Measurements from ENCODE around the gene IZUMO4. TPM values are rescaled to one million over a fixed set of nuclear protein-coding genes. Genes with fewer than 3 reads are reported as not detected.

IZUMO4 gene
- total RNA-seq, 1 donor from 2014 or later = not detected

DNA sequence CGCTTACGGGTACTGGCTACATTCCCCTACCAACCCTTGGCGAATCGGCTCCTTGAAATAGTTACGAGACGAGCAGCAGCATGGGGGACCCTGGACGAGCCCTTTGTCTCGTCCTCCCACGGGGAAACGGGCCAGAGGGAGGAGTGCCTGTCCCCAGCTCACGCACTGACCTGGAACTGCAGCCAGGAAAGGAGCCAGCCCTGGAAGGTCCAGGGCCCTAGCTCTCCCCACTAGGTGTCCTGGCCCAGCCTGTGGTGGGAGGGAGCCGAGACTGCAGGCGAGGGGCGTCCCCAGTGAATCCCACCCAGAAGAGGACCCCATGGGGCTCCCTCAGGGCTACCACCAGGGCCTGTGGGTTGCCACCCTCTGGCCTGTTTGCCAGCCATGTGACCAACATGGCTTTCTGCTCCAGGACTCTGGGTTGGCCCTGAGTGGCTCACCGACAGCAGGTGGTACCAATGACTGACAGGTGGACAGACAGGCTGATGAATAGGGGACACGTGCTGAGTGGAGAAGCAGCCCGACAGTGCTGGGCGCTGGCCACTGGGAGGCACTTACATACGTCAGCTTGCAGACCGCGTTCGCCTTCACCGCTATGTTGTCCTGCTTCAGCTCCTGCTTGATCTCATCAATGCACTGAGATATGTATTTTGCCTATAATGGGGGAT, 41.5 kb downstream of the IZUMO4 start:
- Histone ChIP-seq H3K9ac (no peak overlapping the region), H3F3A (ENCODE audit: low read depth) (no peaks in the 10 kb centered on the region), H3K27me3 (no peaks in the 10 kb centered on the region), H2AFZ (replicated peaks) (no peak overlapping the region), H3K9me3 (ENCODE audit: low read depth) (no peaks in the 10 kb centered on the region), H3K4me2 (no peak overlapping the region), H3K27ac (no peak overlapping the region), H3K36me3 (no peaks in the 10 kb centered on the region), H4K20me1 (ENCODE audit: low read depth) (peaks cover 74% of the 10 kb centered on the region), H3K4me3 (no peak overlapping the region), H3K79me2 (ENCODE audit: low read depth) (peaks cover 65% of the 10 kb centered on the region), H3K4me1 (no peaks in the 10 kb centered on the region)
- DNase-seq (ENCODE audit: low spot score) = no peak
- no peaks in the 10 kb centered on the region for H3K9me3 Mint-ChIP-seq
- TF ChIP-seq EZH2phosphoT487 (IDR thresholded peaks at IDR 0.05) (no peak), EZH2 (IDR thresholded peaks at IDR 0.05) (no peak), CTCF (IDR thresholded peaks at IDR 0.05) (no peak)
- H3K27ac Mint-ChIP-seq = peak overlapping the region; percentile 74
- peaks cover 2% of the 10 kb centered on the region for H3K27me3 Mint-ChIP-seq (ENCODE audit: insufficient read depth, low read depth)
- H3K36me3 Mint-ChIP-seq = peaks cover 17% of the 10 kb centered on the region
- H3K4me3 Mint-ChIP-seq = no peak overlapping the region
- peaks cover 3% of the 10 kb centered on the region for H3K4me1 Mint-ChIP-seq

DNA sequence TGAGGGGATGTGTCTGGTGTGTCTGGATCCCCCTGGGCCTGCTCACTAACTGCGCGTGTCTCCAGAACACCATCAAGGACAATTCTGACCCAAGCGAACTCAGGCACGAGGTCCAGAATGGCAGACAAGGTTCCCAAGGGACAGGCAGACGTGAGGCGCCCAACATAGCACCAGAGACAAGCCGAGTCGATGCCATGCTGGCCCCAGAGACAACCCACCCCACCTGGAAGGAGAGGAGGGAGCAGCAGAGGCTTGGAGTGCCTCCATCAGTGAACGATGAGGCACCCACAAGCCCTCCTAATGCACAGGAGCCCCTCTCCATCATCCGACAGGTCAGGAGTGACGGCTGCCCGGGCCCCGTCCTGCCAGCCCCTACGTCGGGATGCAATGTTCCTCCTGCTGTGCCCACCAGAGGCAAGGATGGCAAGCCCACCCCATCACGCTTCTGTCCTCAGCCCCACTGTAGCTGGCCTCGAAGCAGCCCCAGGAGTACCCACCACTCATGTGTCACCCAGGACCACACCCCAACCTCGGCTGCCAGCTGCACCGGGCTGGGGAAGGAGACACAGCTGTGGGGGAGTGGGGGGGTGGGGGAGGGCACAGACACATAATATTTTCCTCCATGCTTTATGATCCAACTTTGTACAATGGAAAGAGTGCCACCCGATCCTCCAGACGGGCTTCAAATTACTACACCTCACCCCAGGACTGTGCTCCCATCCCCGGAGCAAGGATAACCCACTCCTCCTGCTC, 42.8 kb downstream of the IZUMO4 start:
- Mint-ChIP-seq H3K27ac (no peak overlapping the region), H3K4me1 (peaks cover 3% of the 10 kb centered on the region), H3K27me3 (ENCODE audit: insufficient read depth, low read depth) (peaks cover 2% of the 10 kb centered on the region), H3K36me3 (peaks cover 15% of the 10 kb centered on the region), H3K4me3 (no peak overlapping the region), H3K9me3 (no peaks in the 10 kb centered on the region)
- Histone ChIP-seq H3K4me3 (no peak overlapping the region), H3K79me2 (ENCODE audit: low read depth) (peaks cover 72% of the 10 kb centered on the region), H3K9me3 (ENCODE audit: low read depth) (no peaks in the 10 kb centered on the region), H3F3A (ENCODE audit: low read depth) (no peaks in the 10 kb centered on the region), H3K36me3 (no peaks in the 10 kb centered on the region), H3K27ac (no peak overlapping the region), H3K4me2 (no peak overlapping the region), H2AFZ (replicated peaks) (no peak overlapping the region), H3K9ac (no peak overlapping the region), H3K27me3 (no peaks in the 10 kb centered on the region), H3K4me1 (no peaks in the 10 kb centered on the region), H4K20me1 (ENCODE audit: low read depth) (peaks cover 83% of the 10 kb centered on the region)
- DNase-seq (ENCODE audit: low spot score) = no peak
- no peak for TF ChIP-seq CTCF (IDR thresholded peaks at IDR 0.05)
- no peak for TF ChIP-seq EZH2phosphoT487 (IDR thresholded peaks at IDR 0.05)
- no peak for TF ChIP-seq EZH2 (IDR thresholded peaks at IDR 0.05)

GRCh38 chr19:2140138-2140569, 43.4 kb downstream of the IZUMO4 start:
- no peak overlapping the region for H3K4me3 ChIP-seq
- H3K4me3 Mint-ChIP-seq = no peak overlapping the region
- H4K20me1 ChIP-seq (ENCODE audit: low read depth) = peaks cover 85% of the 10 kb centered on the region
- peaks cover 6% of the 10 kb centered on the region for H3K4me1 Mint-ChIP-seq
- no peak overlapping the region for H3K27ac Mint-ChIP-seq
- TF ChIP-seq EZH2phosphoT487 (IDR thresholded peaks at IDR 0.05) (no peak), EZH2 (IDR thresholded peaks at IDR 0.05) (no peak), CTCF (IDR thresholded peaks at IDR 0.05) (no peak)
- H3K36me3 Mint-ChIP-seq = peaks cover 18% of the 10 kb centered on the region
- H3K36me3 ChIP-seq = no peaks in the 10 kb centered on the region
- peaks cover 2% of the 10 kb centered on the region for H3K27me3 Mint-ChIP-seq (ENCODE audit: insufficient read depth, low read depth)
- peaks cover 78% of the 10 kb centered on the region for H3K79me2 ChIP-seq (ENCODE audit: low read depth)
- no peaks in the 10 kb centered on the region for H3F3A ChIP-seq (ENCODE audit: low read depth)
- H3K4me1 ChIP-seq = no peaks in the 10 kb centered on the region
- no peak overlapping the region for H3K4me2 ChIP-seq
- no peak overlapping the region for H3K27ac ChIP-seq
- no peaks in the 10 kb centered on the region for H3K9me3 Mint-ChIP-seq
- H2AFZ ChIP-seq (replicated peaks) = no peak overlapping the region
- no peak for DNase-seq (ENCODE audit: low spot score)
- no peaks in the 10 kb centered on the region for H3K9me3 ChIP-seq (ENCODE audit: low read depth)
- H3K27me3 ChIP-seq = no peaks in the 10 kb centered on the region
- no peak overlapping the region for H3K9ac ChIP-seq

All from neural progenitor cell (in vitro differentiated cells).